Stimulated activated CD8-positive, alpha-beta memory T cell treated with anti-CD3 and anti-CD28 coated beads, Interleukin-7, amount 100 ng/mL, for 1 hour (primary cell): ENCODE measurements around the gene ZDHHC21.
"Not testable (repeated sequence)": the region's sequence is repeated elsewhere in the genome, so short reads cannot be mapped to it uniquely, and the experiment has no call there.

Source experiments
- DNase-seq, 2 donors: peaks; one replicate each; pipeline ENCODE4 v3.0.0-alpha.2; 2020; ENCODE audit warnings: low read depth in 2 of 2

The ZDHHC21 gene

GRCh38 chr9:14686168-14686567 is 7.1 kb downstream of the ZDHHC21 start:
- DNase-seq: no peak

GRCh38 chr9:14682616-14683015 is 10.6 kb downstream of the ZDHHC21 start:
- not testable (repeated sequence) for DNase-seq

- no peak for DNase-seq
These were observed 14.5 kb downstream of the ZDHHC21 start for GRCh38 chr9:14678776-14679175.

GRCh38 chr9:14677872-14678271 is 15.4 kb downstream of the ZDHHC21 start:
- no peak for DNase-seq

GRCh38 chr9:14677396-14677795 is 15.8 kb downstream of the ZDHHC21 start:
- no peak for DNase-seq

- no peak for DNase-seq
These were observed 18.6 kb downstream of the ZDHHC21 start for GRCh38 chr9:14674630-14675029.

- DNase-seq: no peak
These were observed 21.9 kb downstream of the ZDHHC21 start for GRCh38 chr9:14671377-14671776.

GRCh38 chr9:14670718-14671117 is 22.5 kb downstream of the ZDHHC21 start:
- no peak for DNase-seq

GRCh38 chr9:14664022-14664421 is 29.2 kb downstream of the ZDHHC21 start:
- not testable (repeated sequence) for DNase-seq

GRCh38 chr9:14662060-14662453 is 31.2 kb downstream of the ZDHHC21 start:
- no peak for DNase-seq

- no peak for DNase-seq
These were observed 31.7 kb downstream of the ZDHHC21 start for GRCh38 chr9:14661421-14662059.

GRCh38 chr9:14660721-14661120 is 32.5 kb downstream of the ZDHHC21 start:
- DNase-seq: no peak

- DNase-seq: no peak
These were observed 38.3 kb downstream of the ZDHHC21 start for GRCh38 chr9:14654932-14655331.

- DNase-seq: no peak
These were observed 39.7 kb downstream of the ZDHHC21 start for GRCh38 chr9:14653511-14653910.

- no peak for DNase-seq
These were observed 40.4 kb downstream of the ZDHHC21 start for GRCh38 chr9:14652729-14653377.

- DNase-seq: no peak
These were observed 42.6 kb downstream of the ZDHHC21 start for GRCh38 chr9:14650596-14650995.

- no peak for DNase-seq
These were observed 47.6 kb downstream of the ZDHHC21 start for GRCh38 chr9:14645648-14646047.

GRCh38 chr9:14640967-14641366 is 52.3 kb downstream of the ZDHHC21 start:
- no peak for DNase-seq

GRCh38 chr9:14640294-14640693 is 52.9 kb downstream of the ZDHHC21 start:
- no peak for DNase-seq

GRCh38 chr9:14633906-14634565 is 59.2 kb downstream of the ZDHHC21 start:
- no peak for DNase-seq

GRCh38 chr9:14633148-14633547 is 60.1 kb downstream of the ZDHHC21 start:
- DNase-seq: no peak

- DNase-seq: no peak
These were observed 65.7 kb downstream of the ZDHHC21 start for GRCh38 chr9:14627513-14627912.

GRCh38 chr9:14618836-14619420 is 74.3 kb downstream of the ZDHHC21 start:
- no peak for DNase-seq
